PC-3 (cell line): ENCODE measurements around the gene WIZ. TPM values are rescaled to one million over a fixed set of nuclear protein-coding genes. Genes with fewer than 3 reads are reported as not detected.

ENCODE experiments used
- ATAC-seq: fragments of 200-7000 bp; cut with Tn5 transposase; 2 replicates; pipeline ENCODE4 v1.9.1; 2020; ENCODE audit warnings: mild to moderate bottlenecking, moderate library complexity
- BruUV-seq: library from RNA; stranded (reverse); fragments of 400-500 nt; replicated peaks from 2 replicates; lab custom pipeline; 2021; lab: Mats Ljungman, UMichigan
- CTCF ChIA-PET: fragments of 300-600 bp; sonication (Branson Sonifier 250); formaldehyde crosslinking; loops from one replicate; lab custom pipeline; 2022; ENCODE audit warnings: antibody characterized with exemption; lab: Charles Lee
- POLR2A ChIA-PET: fragments of 300-600 bp; sonication (Branson Sonifier 250); formaldehyde crosslinking; loops from one replicate; lab custom pipeline; 2022; ENCODE audit warnings: antibody characterized with exemption; ENCODE audit not compliant: unreplicated experiment; lab: Charles Lee
- DNase-seq: peaks from one replicate; pipeline ENCODE4 v3.0.0-alpha.2; 2015
- H2AFZ ChIP-seq: fragments of 300-600 bp; sonication (generic); 2 replicates; pipeline ENCODE4 v1.6.0; 2016; ENCODE audit warnings: antibody characterized with exemption, low read length
- H3F3A ChIP-seq: fragments of 300-600 bp; sonication (generic); one replicate; pipeline ENCODE4 v1.6.0; 2017; ENCODE audit warnings: antibody characterized with exemption, low read length, control low read depth, mild to moderate bottlenecking; ENCODE audit not compliant: unreplicated experiment
- H3K27ac ChIP-seq: fragments of 300-600 bp; sonication (generic); 2 replicates; pipeline ENCODE4 v1.5.1; 2016; ENCODE audit warnings: mild to moderate bottlenecking, low read length
- H3K27me3 ChIP-seq: fragments of 300-600 bp; sonication (generic); 2 replicates; pipeline ENCODE4 v1.6.1; 2016; ENCODE audit warnings: low read length, mixed read lengths
- H3K36me3 ChIP-seq: fragments of 300-600 bp; sonication (generic); 2 replicates; pipeline ENCODE4 v1.6.1; 2016; ENCODE audit warnings: low read depth, mixed run types, low read length, mixed read lengths
- H3K4me1 ChIP-seq: fragments of 300-600 bp; sonication (generic); 2 replicates; pipeline ENCODE4 v1.5.1; 2016; ENCODE audit warnings: low read length; ENCODE audit not compliant: insufficient read depth
- H3K4me2 ChIP-seq: fragments of 300-600 bp; sonication (generic); 2 replicates; pipeline ENCODE4 v1.6.0; 2016; ENCODE audit warnings: low read length
- H3K4me3 ChIP-seq: fragments of 300-600 bp; sonication (generic); 2 replicates; pipeline ENCODE4 v1.5.1; 2016; ENCODE audit warnings: mild to moderate bottlenecking, low read length, mixed read lengths
- H3K79me2 ChIP-seq: fragments of 300-600 bp; sonication (generic); 2 replicates; pipeline ENCODE4 v1.6.1; 2017; ENCODE audit warnings: low read length, mixed read lengths
- H3K9ac ChIP-seq: fragments of 300-600 bp; sonication (generic); 2 replicates; pipeline ENCODE4 v1.6.0; 2016; ENCODE audit warnings: mild to moderate bottlenecking, low read length
- H3K9me2 ChIP-seq: fragments of 300-600 bp; sonication (generic); replicated peaks from 2 replicates; pipeline ENCODE4 v1.6.1; 2016; ENCODE audit warnings: mixed run types, low read length, mixed read lengths
- H3K9me3 ChIP-seq: fragments of 300-600 bp; sonication (generic); 2 replicates; pipeline ENCODE4 v1.6.1; 2016; ENCODE audit warnings: low read length, mixed read lengths
- H4K20me1 ChIP-seq: fragments of 300-600 bp; sonication (generic); 2 replicates; pipeline ENCODE4 v1.6.1; 2016; ENCODE audit warnings: low read length, mixed read lengths
- CTCF ChIP-seq: fragments of 300-600 bp; sonication (generic); conservative IDR thresholded peaks from 2 replicates; pipeline ENCODE4 v1.5.1; 2017; ENCODE audit warnings: antibody characterized with exemption, low read depth, mild to moderate bottlenecking, low read length
- EZH2 ChIP-seq: fragments of 300-600 bp; sonication (generic); IDR thresholded peaks from one replicate; pipeline ENCODE4 v1.6.1; 2017; ENCODE audit warnings: antibody characterized with exemption, mild to moderate bottlenecking, low read length; ENCODE audit not compliant: unreplicated experiment
- EZH2phosphoT487 ChIP-seq: fragments of 300-600 bp; sonication (generic); IDR thresholded peaks from 2 replicates; pipeline ENCODE4 v1.6.1; 2018; ENCODE audit warnings: mild to moderate bottlenecking, antibody characterized with exemption, low read length, borderline replicate concordance
- intact Hi-C: fragments of 100-400 bp; cut with micrococcal nuclease; formaldehyde crosslinking; loops from 2 replicates; pipeline ENCODE4 v1.9.0; 2023
- total RNA-seq: library from RNA; depleted of rRNA; stranded (reverse); fragments of >200 nt; gene quantifications from 2 replicates; pipeline ENCODE4 v1.2.3, GENCODE V29; 2014

Gene WIZ
- total RNA-seq, 1 experiment from 2014 or later: 35.1 TPM

GRCh38 chr19:15468675-15469512, 19.1 kb upstream of the WIZ start:
- intact Hi-C loops: no loop called here
- POLR2A ChIA-PET: no interaction called here
- H3K9me2 ChIP-seq: no peaks in the 10 kb centered on the region
- no peak overlapping the region for H3K4me2 ChIP-seq
- no peaks in the 10 kb centered on the region for H3K9me3 ChIP-seq
- no peak overlapping the region for H3K4me3 ChIP-seq
- DNase-seq: no peak
- no TSS peak for BruUV-seq
- no peak overlapping the region for H2AFZ ChIP-seq
- no peak overlapping the region for H3K27ac ChIP-seq
- CTCF ChIA-PET: no interaction called here
- no peaks in the 10 kb centered on the region for H3F3A ChIP-seq
- H3K79me2 ChIP-seq: no peaks in the 10 kb centered on the region
- no peaks in the 10 kb centered on the region for H3K27me3 ChIP-seq
- no peaks in the 10 kb centered on the region for H3K36me3 ChIP-seq
- H3K4me1 ChIP-seq: peaks cover 14% of the 10 kb centered on the region
- TF ChIP-seq CTCF (no peak), EZH2 (no peak), EZH2phosphoT487 (no peak)
- H3K9ac ChIP-seq: no peak overlapping the region
- no peak for ATAC-seq
- H4K20me1 ChIP-seq: no peaks in the 10 kb centered on the region; the same call in 1 of the 2 replicates

- intact Hi-C loops: no loop called here
- Histone ChIP-seq H3K4me1 (peaks cover 14% of the 10 kb centered on the region), H3K9me3 (no peaks in the 10 kb centered on the region), H3K79me2 (no peaks in the 10 kb centered on the region), H3K4me3 (no peak overlapping the region), H3K9ac (no peak overlapping the region), H3K36me3 (no peaks in the 10 kb centered on the region), H3K4me2 (0 out of 2 replicates have a peak overlapping the region, but pooled peaks have one; percentile 19), H3K27me3 (no peaks in the 10 kb centered on the region), H3K27ac (no peak overlapping the region), H3F3A (no peaks in the 10 kb centered on the region), H4K20me1 (no peaks in the 10 kb centered on the region; the same call in 1 of the 2 replicates), H2AFZ (no peak overlapping the region), H3K9me2 (no peaks in the 10 kb centered on the region)
- no peak for ATAC-seq
- no TSS peak for BruUV-seq
- no peak for DNase-seq
- CTCF ChIA-PET: interaction anchor here (0.7 kb wide), 1 partner anchor 79 kb away, joined by 4 read pairs; no protein-coding TSS in a partner anchor
- POLR2A ChIA-PET: no interaction called here
- TF ChIP-seq EZH2 (no peak), CTCF (no peak), EZH2phosphoT487 (no peak)
These were observed 18.0 kb upstream of the WIZ start for GRCh38 chr19:15467734-15468214.
